ENCODE data around the gene ORM1. TPM values are rescaled to one million over a fixed set of nuclear protein-coding genes. Genes with fewer than 3 reads are reported as not detected.
"Not testable (repeated sequence)": the region's sequence is repeated elsewhere in the genome, so short reads cannot be mapped to it uniquely, and the experiment has no call there.

Gene ORM1
- total RNA-seq, 1 experiment from 2014 or later = 4.4 TPM

- Histone ChIP-seq H3K4me1 (ENCODE audit: insufficient read depth, low read length) (no peaks in the 10 kb centered on the region), H3K18ac (ENCODE audit: insufficient read length, low read depth, low read length) (no peak overlapping the region), H2AK5ac (ENCODE audit: insufficient read length, low read length) (no peak overlapping the region), H3K79me1 (ENCODE audit: insufficient read depth, low read depth, low read length, poor library complexity, severe bottlenecking) (no peaks in the 10 kb centered on the region), H3T11ph (ENCODE audit: low read length) (no peak overlapping the region), H3K23me2 (ENCODE audit: insufficient read length, low read depth, low read length, poor library complexity, severe bottlenecking) (no peaks in the 10 kb centered on the region), H3K23ac (ENCODE audit: insufficient read length, low read depth, low read length) (no peak overlapping the region), H3K9me3 (ENCODE audit: control insufficient read depth, low read depth, low read length) (no peaks in the 10 kb centered on the region), H3K9ac (ENCODE audit: extremely low read depth, insufficient read length, low read length) (no peak overlapping the region), H2AFZ (ENCODE audit: low read length) (no peak overlapping the region), H3K27ac (ENCODE audit: insufficient read length, low read depth, low read length) (no peak overlapping the region), H3K27me3 (ENCODE audit: insufficient read depth, low read length) (no peaks in the 10 kb centered on the region), H3K56ac (ENCODE audit: insufficient read length, low read depth, low read length) (no peak overlapping the region), H3K4ac (ENCODE audit: low read depth, low read length) (no peak overlapping the region), H2BK12ac (ENCODE audit: insufficient read length, low read depth, low read length) (no peak overlapping the region), H3K4me2 (ENCODE audit: insufficient read depth, insufficient read length, low read length) (no peak overlapping the region), H2BK5ac (ENCODE audit: insufficient read length, low read length) (no peak overlapping the region), H3K14ac (ENCODE audit: insufficient read depth, low read length) (no peak overlapping the region; the same call in 1 of the 2 replicates), H3K79me2 (ENCODE audit: insufficient read depth, low read length) (no peaks in the 10 kb centered on the region), H4K5ac (ENCODE audit: insufficient read length, low read depth, low read length) (no peak overlapping the region), H2BK120ac (ENCODE audit: low read depth, low read length, poor library complexity, severe bottlenecking) (no peak overlapping the region), H2BK20ac (ENCODE audit: low read depth, low read length, poor library complexity, severe bottlenecking) (no peak overlapping the region), H4K8ac (replicated peaks; ENCODE audit: insufficient read length, low read depth, low read length) (no peak overlapping the region), H4K91ac (ENCODE audit: insufficient read length, low read depth, low read length) (no peak overlapping the region), H2BK15ac (ENCODE audit: low read depth, low read length) (no peak overlapping the region), H4K20me1 (ENCODE audit: control insufficient read depth, insufficient read depth, insufficient read length) (no peaks in the 10 kb centered on the region)
- no peaks in the 10 kb centered on the region for H3K9me3 Mint-ChIP-seq
- TF ChIP-seq CTCF (conservative IDR thresholded peaks at IDR 0.05) = no peak
- H3K27me3 Mint-ChIP-seq (ENCODE audit: low read depth) = peaks cover 2% of the 10 kb centered on the region
- peak; percentile 49 for DNase-seq
- no peaks in the 10 kb centered on the region for H3K4me1 Mint-ChIP-seq
- no CpG with 5 or more reads among the region's 8 CpGs for WGBS (ENCODE audit: extremely low coverage, insufficient read length, low lambda C conversion rate)
- no peak overlapping the region for H3K4me3 Mint-ChIP-seq
- H3K27ac Mint-ChIP-seq = no peak overlapping the region
- no peaks in the 10 kb centered on the region for H3K36me3 Mint-ChIP-seq (ENCODE audit: insufficient read depth in 1 of 3, low read depth in 3 of 3)
These were observed 4.9 kb downstream of the ORM1 start for GRCh38 chr9:114327749-114328148.

GRCh38 chr9:114328357-114328820 lies 5.5 kb downstream of the ORM1 start:
- H2AK5ac ChIP-seq (ENCODE audit: insufficient read length, low read length); H3K4me1 Mint-ChIP-seq; H3K4me3 Mint-ChIP-seq; H4K8ac ChIP-seq (replicated peaks; ENCODE audit: insufficient read length, low read depth, low read length); H3K9ac ChIP-seq (ENCODE audit: extremely low read depth, insufficient read length, low read length); H2BK5ac ChIP-seq (ENCODE audit: insufficient read length, low read length); H3K4me2 ChIP-seq (ENCODE audit: insufficient read depth, insufficient read length, low read length); H3K36me3 Mint-ChIP-seq (ENCODE audit: insufficient read depth in 1 of 3, low read depth in 3 of 3); H2AFZ ChIP-seq (ENCODE audit: low read length); H4K20me1 ChIP-seq (ENCODE audit: control insufficient read depth, insufficient read depth, insufficient read length); H3K9me3 ChIP-seq (ENCODE audit: control insufficient read depth, low read depth, low read length); H3T11ph ChIP-seq (ENCODE audit: low read length); H3K27ac Mint-ChIP-seq; H3K79me1 ChIP-seq (ENCODE audit: insufficient read depth, low read depth, low read length, poor library complexity, severe bottlenecking); H3K9me3 Mint-ChIP-seq; H2BK15ac ChIP-seq (ENCODE audit: low read depth, low read length); H3K4ac ChIP-seq (ENCODE audit: low read depth, low read length); H3K4me1 ChIP-seq (ENCODE audit: insufficient read depth, low read length); H3K23me2 ChIP-seq (ENCODE audit: insufficient read length, low read depth, low read length, poor library complexity, severe bottlenecking); H3K14ac ChIP-seq (ENCODE audit: insufficient read depth, low read length); H2BK120ac ChIP-seq (ENCODE audit: low read depth, low read length, poor library complexity, severe bottlenecking); H4K5ac ChIP-seq (ENCODE audit: insufficient read length, low read depth, low read length); H3K27me3 ChIP-seq (ENCODE audit: insufficient read depth, low read length); H2BK12ac ChIP-seq (ENCODE audit: insufficient read length, low read depth, low read length); H3K18ac ChIP-seq (ENCODE audit: insufficient read length, low read depth, low read length); H3K23ac ChIP-seq (ENCODE audit: insufficient read length, low read depth, low read length); H2BK20ac ChIP-seq (ENCODE audit: low read depth, low read length, poor library complexity, severe bottlenecking); H3K56ac ChIP-seq (ENCODE audit: insufficient read length, low read depth, low read length); H3K79me2 ChIP-seq (ENCODE audit: insufficient read depth, low read length); H3K27me3 Mint-ChIP-seq (ENCODE audit: low read depth); H3K27ac ChIP-seq (ENCODE audit: insufficient read length, low read depth, low read length); H4K91ac ChIP-seq (ENCODE audit: insufficient read length, low read depth, low read length): not testable (repeated sequence)
- no CpG with 5 or more reads among the region's 10 CpGs for WGBS (ENCODE audit: extremely low coverage, insufficient read length, low lambda C conversion rate)
- peak; percentile 52 for DNase-seq
